Umbilical cord (tissue), 2 donors: ENCODE measurements around the gene RYR2. TPM values are rescaled to one million over a fixed set of nuclear protein-coding genes. Genes with fewer than 3 reads are reported as not detected.

Source experiments
- DNase-seq: peaks from one replicate; pipeline ENCODE4 v3.0.0-alpha.2; 2015; ENCODE audit warnings: low spot score
- total RNA-seq: library from RNA; depleted of rRNA; stranded (reverse); fragments of >200 nt; gene quantifications from one replicate; pipeline ENCODE4 v1.2.3, GENCODE V29; 2014; ENCODE audit warnings: low replicate concordance; ENCODE audit not compliant: insufficient read depth

Gene RYR2
- total RNA-seq, 1 donor from 2014 or later = 24.8 TPM

- peak; percentile 39 for DNase-seq
Observed at GRCh38 chr1:237031480-237031879, 10.5 kb upstream of the RYR2 start.

GRCh38 chr1:237032029-237032428 lies 10.0 kb upstream of the RYR2 start:
- DNase-seq = peak; percentile 60

- no peak for DNase-seq
Observed at GRCh38 chr1:237033061-237033460, 8.9 kb upstream of the RYR2 start.

- no peak for DNase-seq
Observed at GRCh38 chr1:237033804-237034203, 8.2 kb upstream of the RYR2 start.

GRCh38 chr1:237035759-237036158 lies 6.2 kb upstream of the RYR2 start:
- no peak for DNase-seq

GRCh38 chr1:237038211-237038610 lies 3.8 kb upstream of the RYR2 start:
- no peak for DNase-seq

- no peak for DNase-seq
Observed at GRCh38 chr1:237040823-237041222, 1.2 kb upstream of the RYR2 start.

GRCh38 chr1:237041461-237041794 lies 556 bp upstream of the RYR2 start:
- DNase-seq = no peak

- no peak for DNase-seq
Observed at GRCh38 chr1:237042526-237042891, 525 bp downstream of the RYR2 start.

GRCh38 chr1:237042892-237043576 lies 1.1 kb downstream of the RYR2 start:
- DNase-seq = peak; percentile 37

- DNase-seq = no peak
Observed at GRCh38 chr1:237043846-237044636, 2.1 kb downstream of the RYR2 start.

GRCh38 chr1:237045278-237046016 lies 3.5 kb downstream of the RYR2 start:
- DNase-seq = peak; percentile 37

- no peak for DNase-seq
Observed at GRCh38 chr1:237048803-237049202, 6.8 kb downstream of the RYR2 start.

- DNase-seq = no peak
Observed at GRCh38 chr1:237050185-237050584, 8.2 kb downstream of the RYR2 start.

GRCh38 chr1:237050915-237051314 lies 8.9 kb downstream of the RYR2 start:
- DNase-seq = no peak

- no peak for DNase-seq
Observed at GRCh38 chr1:237054313-237054712, 12.3 kb downstream of the RYR2 start.

GRCh38 chr1:237058470-237058869 lies 16.5 kb downstream of the RYR2 start:
- no peak for DNase-seq

GRCh38 chr1:237059244-237059643 lies 17.3 kb downstream of the RYR2 start:
- DNase-seq = peak; percentile 34

GRCh38 chr1:237062976-237063375 lies 21.0 kb downstream of the RYR2 start:
- DNase-seq = no peak

- no peak for DNase-seq
Observed at GRCh38 chr1:237065903-237066302, 23.9 kb downstream of the RYR2 start.

- DNase-seq = no peak
Observed at GRCh38 chr1:237070519-237070918, 28.5 kb downstream of the RYR2 start.

- DNase-seq = no peak
Observed at GRCh38 chr1:237071641-237072420, 29.8 kb downstream of the RYR2 start.
